Esophagus squamous epithelium (tissue), 5 donors: ENCODE results near the gene BABAM2. TPM values are rescaled to one million over a fixed set of nuclear protein-coding genes. Genes with fewer than 3 reads are reported as not detected.
"Not testable (repeated sequence)": the region's sequence is repeated elsewhere in the genome, so short reads cannot be mapped to it uniquely, and the experiment has no call there.

Experiments
- DNase-seq: peaks from one replicate; lab custom pipeline; 2025; lab: John Stamatoyannopoulos, UW
- H3K27ac ChIP-seq, 4 donors: fragments of 200-600 bp; sonication (generic); one replicate each; pipeline ENCODE4 v1.5.1; 2016 to 2019; ENCODE audit warnings: mild to moderate bottlenecking in 1 of 4
- H3K27me3 ChIP-seq, 4 donors: fragments of 200-600 bp; sonication (generic); 1 replicate in 3 of 4; 2 replicates in 1 of 4; pipeline versions ENCODE4 v1.5.1 to v1.6.0; 2017 to 2021; ENCODE audit warnings: antibody characterized with exemption in 1 of 4
- H3K36me3 ChIP-seq, 3 donors: fragments of 200-600 bp; sonication (generic); one replicate each; pipeline ENCODE4 v1.5.1; 2016 to 2019
- H3K4me1 ChIP-seq, 3 donors: fragments of 200-600 bp; sonication (generic); one replicate each; pipeline ENCODE4 v1.5.1; 2017 to 2019
- H3K4me3 ChIP-seq, 4 donors: fragments of 200-600 bp; sonication (generic); 1 replicate in 3 of 4; 2 replicates in 1 of 4; pipeline ENCODE4 v1.5.1; 2016 to 2019; ENCODE audit warnings: mild to moderate bottlenecking in 2 of 4, moderate library complexity in 1 of 4
- H3K9me3 ChIP-seq, 3 donors: fragments of 200-600 bp; sonication (generic); one replicate each; pipeline ENCODE4 v1.5.1; 2016 to 2019
- CTCF ChIP-seq, 6 experiments: fragments of 450-650 bp in 4 of 6; fragments of 200-600 bp in 2 of 6; sonication (generic) in 2 of 6; IDR thresholded peaks; one replicate each; pipeline ENCODE4 v1.5.1; 2016 to 2019; ENCODE audit warnings: antibody characterized with exemption in 6 of 6, mild to moderate bottlenecking in 4 of 6, moderate library complexity in 4 of 6
- POLR2A ChIP-seq, 4 donors: fragments of 450-650 bp; IDR thresholded peaks; one replicate each; pipeline ENCODE4 v1.6.1; 2017; ENCODE audit warnings: antibody characterized with exemption in 4 of 4, mild to moderate bottlenecking in 4 of 4, moderate library complexity in 3 of 4
- WGBS, 2 donors: methylation state at CpG; one replicate each; pipeline ENCODE4 v1.1.5; 2018; 5-methylcytosine and 5-hydroxymethylcytosine counted together
- intact Hi-C: fragments of 100-400 bp; cut with DNase I; formaldehyde crosslinking; loops from one replicate; pipeline ENCODE4 v1.15.0; 2022
- total RNA-seq, 4 donors: library from RNA; depleted of rRNA; stranded (reverse); fragments of >200 nt; gene quantifications; one replicate each; pipeline ENCODE4 v1.1.0, GENCODE V29; 2016
- donor health status: DM: yes; HTN: yes; CAD: no.

The BABAM2 gene
- total RNA-seq, 4 donors from 2014 or later: 16.6 to 28.3 (median 24.3) TPM

DNA sequence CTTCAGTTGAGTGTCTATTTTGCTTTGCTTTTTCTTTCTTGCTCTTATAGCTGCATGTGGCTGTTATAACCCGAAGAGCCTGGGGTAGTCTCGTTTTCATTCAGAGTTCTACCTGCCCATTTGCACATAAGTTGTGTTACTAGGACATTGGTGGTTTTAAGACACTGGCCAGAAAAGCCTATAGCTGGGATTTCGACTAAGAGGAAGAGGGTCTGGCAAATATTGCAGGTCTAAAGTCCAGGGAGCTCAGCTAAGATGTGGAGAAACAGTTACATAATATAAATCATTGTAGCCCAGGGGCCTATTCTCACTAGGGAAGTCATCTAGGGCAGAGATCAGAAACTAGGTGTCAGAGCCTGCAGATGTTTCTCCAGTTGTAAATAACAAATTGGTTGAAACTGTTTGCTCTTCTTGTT, 120.8 kb downstream of the BABAM2 start:
- H3K4me3 ChIP-seq: no peak overlapping the region
- TF ChIP-seq CTCF (IDR thresholded peaks at IDR 0.05): no peak
- TF ChIP-seq POLR2A (IDR thresholded peaks at IDR 0.05): no peak
- WGBS, 2 donors: 80 to 89% methylated on average over 3 of the region's 3 CpGs
- no peaks in the 10 kb centered on the region for H3K36me3 ChIP-seq
- no peaks in the 10 kb centered on the region for H3K4me1 ChIP-seq
- intact Hi-C loops: no loop called here
- no peaks in the 10 kb centered on the region for H3K9me3 ChIP-seq
- no peak for DNase-seq
- no peak overlapping the region for H3K27ac ChIP-seq
- H3K27me3 ChIP-seq: no peaks in the 10 kb centered on the region

DNA sequence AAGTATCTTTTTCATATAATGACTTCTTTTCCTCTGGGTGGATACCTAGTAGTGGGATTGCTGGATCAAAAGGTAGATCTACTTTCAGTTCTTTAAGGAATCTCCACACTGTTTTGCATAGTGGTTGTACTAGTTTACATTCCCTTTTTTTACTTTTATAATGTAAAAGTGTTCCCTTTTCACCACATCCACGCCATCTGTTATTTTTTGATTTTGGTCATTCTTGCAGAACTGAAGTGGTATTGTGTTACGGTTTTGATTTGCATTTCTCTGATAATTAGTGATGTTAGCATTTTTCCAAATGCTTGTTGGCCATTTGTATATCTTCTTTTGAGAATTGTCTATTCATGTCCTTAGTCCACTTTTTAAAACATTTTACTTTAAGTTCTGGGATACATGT, 127.9 kb downstream of the BABAM2 start:
- H3K4me3 ChIP-seq, DNase-seq, H3K4me1 ChIP-seq, intact Hi-C loops, H3K9me3 ChIP-seq, H3K36me3 ChIP-seq, H3K27me3 ChIP-seq, H3K27ac ChIP-seq: not testable (repeated sequence)
- 90 to 98% methylated on average over 2 of the region's 2 CpGs for WGBS, 2 donors

DNA sequence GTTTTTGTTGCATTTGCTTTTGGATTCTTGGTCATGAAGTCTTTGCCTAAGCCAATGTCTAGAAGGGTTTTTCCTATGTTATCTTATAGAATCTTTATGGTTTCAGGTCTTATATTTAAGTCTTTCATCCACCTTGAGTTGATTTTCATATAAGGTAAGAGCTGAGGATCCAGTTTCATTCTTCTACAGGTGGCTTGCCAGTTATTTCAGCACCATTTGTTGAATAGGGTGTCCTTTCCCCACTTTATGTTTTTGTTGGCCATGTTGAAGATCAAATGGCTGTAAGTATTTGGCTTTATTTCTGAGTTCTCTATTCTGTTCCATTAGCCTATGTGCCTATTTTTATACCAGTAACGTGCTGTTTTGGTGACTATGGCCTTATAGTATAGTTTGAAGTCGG, 129.0 kb downstream of the BABAM2 start:
- H3K27me3 ChIP-seq, H3K9me3 ChIP-seq, DNase-seq, intact Hi-C loops, H3K4me3 ChIP-seq, H3K36me3 ChIP-seq, H3K4me1 ChIP-seq, H3K27ac ChIP-seq: not testable (repeated sequence)
- 82 to 87% methylated on average over 2 of the region's 2 CpGs for WGBS, 2 donors

DNA sequence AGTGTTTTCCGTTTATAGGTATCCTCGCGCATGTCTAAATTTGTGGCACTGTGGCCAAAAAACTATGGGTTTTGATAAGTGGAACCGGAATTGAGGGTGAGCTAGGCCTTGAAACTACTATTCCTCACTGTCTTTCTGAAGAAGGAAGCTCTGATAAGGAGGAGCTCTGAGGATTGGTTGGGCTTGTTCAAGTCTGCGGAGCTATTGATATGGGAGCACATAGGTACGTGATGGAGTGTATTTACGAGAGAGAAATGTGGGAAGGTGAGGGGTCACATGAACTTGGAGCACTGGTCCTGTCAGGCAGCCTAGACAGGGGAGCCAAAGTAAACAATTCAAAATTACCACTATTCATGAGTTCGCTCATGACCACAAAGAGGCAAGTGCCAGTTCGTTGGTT, 131.4 kb downstream of the BABAM2 start:
- intact Hi-C loops: no loop called here
- no peak for DNase-seq
- H3K36me3 ChIP-seq: peaks cover 0 to 14% (median 0%) of the 10 kb centered on the region in 3 donors
- no peaks in the 10 kb centered on the region for H3K9me3 ChIP-seq
- TF ChIP-seq CTCF (IDR thresholded peaks at IDR 0.05) (no peak), POLR2A (IDR thresholded peaks at IDR 0.05) (no peak)
- 91 to 92% methylated on average over 9 of the region's 9 CpGs for WGBS, 2 donors
- H3K27ac ChIP-seq: no peak overlapping the region
- H3K4me1 ChIP-seq: no peaks in the 10 kb centered on the region
- H3K27me3 ChIP-seq: no peaks in the 10 kb centered on the region
- no peak overlapping the region for H3K4me3 ChIP-seq

DNA sequence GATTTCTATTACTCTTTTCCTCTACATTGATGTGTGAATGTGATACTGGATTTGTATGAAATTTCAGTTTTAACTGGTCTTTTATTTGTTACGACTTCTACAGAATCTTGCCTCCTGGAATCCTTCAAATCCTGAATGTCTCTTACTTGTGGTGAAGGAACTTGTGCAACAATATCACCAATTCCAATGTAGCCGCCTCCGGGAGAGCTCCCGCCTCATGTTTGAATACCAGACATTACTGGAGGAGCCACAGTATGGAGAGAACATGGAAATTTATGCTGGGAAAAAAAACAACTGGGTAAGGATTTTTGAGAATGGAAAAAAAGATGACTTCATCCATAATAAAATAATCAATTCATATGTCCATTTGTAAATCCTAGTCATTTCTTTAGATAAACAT, 134.6 kb downstream of the BABAM2 start:
- intact Hi-C loops: no loop called here

DNA sequence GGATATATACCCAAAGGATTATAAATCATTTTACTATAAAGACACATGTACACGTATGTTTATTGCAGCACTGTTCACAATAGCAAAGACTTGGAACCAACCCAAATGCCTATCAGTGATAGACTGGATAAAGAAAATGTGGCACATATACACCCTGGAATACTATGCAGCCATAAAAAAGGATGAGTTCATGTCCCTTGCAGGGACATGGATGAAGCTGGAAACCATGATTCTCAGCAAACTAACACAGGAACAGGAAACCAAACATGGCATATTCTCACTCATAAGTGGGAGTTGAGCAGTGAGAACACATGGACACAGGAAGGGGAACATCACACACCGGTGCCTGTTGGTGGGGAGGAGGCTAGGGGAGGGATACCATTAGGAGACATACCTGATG, 135.7 kb downstream of the BABAM2 start:
- DNase-seq, H3K4me3 ChIP-seq, H3K9me3 ChIP-seq, H3K27ac ChIP-seq, H3K27me3 ChIP-seq, H3K4me1 ChIP-seq, intact Hi-C loops: not testable (repeated sequence)
- peaks cover 0 to 18% (median 0%) of the 10 kb centered on the region in 3 donors for H3K36me3 ChIP-seq
- WGBS, 2 donors: 90 to 93% methylated on average over 2 of the region's 2 CpGs

More for the DNA sequence above, 134.6 kb downstream of the BABAM2 start:
- no peaks in the 10 kb centered on the region for H3K9me3 ChIP-seq
- no peak overlapping the region for H3K27ac ChIP-seq
- no peak overlapping the region for H3K4me3 ChIP-seq
- H3K27me3 ChIP-seq: no peaks in the 10 kb centered on the region
- peaks cover 0 to 18% (median 0%) of the 10 kb centered on the region in 3 donors for H3K36me3 ChIP-seq
- no peak for DNase-seq
- no peaks in the 10 kb centered on the region for H3K4me1 ChIP-seq
- 96 to 98% methylated on average over 4 of the region's 4 CpGs for WGBS, 2 donors
- TF ChIP-seq CTCF (IDR thresholded peaks at IDR 0.05): no peak
- TF ChIP-seq POLR2A (IDR thresholded peaks at IDR 0.05): no peak

- H3K4me3 ChIP-seq: no peak overlapping the region
- H3K4me1 ChIP-seq: no peaks in the 10 kb centered on the region
- no peaks in the 10 kb centered on the region for H3K9me3 ChIP-seq
- peaks cover 0 to 18% (median 0%) of the 10 kb centered on the region in 3 donors for H3K36me3 ChIP-seq
- 92 to 95% methylated on average over 5 of the region's 7 CpGs for WGBS, 2 donors
- no peaks in the 10 kb centered on the region for H3K27me3 ChIP-seq
- TF ChIP-seq POLR2A (IDR thresholded peaks at IDR 0.05) (no peak), CTCF (IDR thresholded peaks at IDR 0.05) (no peak)
- intact Hi-C loops: no loop called here
- DNase-seq: no peak
- H3K27ac ChIP-seq: no peak overlapping the region
Measured at GRCh38 chr2:28028025-28028424, 137.5 kb downstream of the BABAM2 start.
